ENCODE data around the gene CX3CL1.

Gene CX3CL1

DNA sequence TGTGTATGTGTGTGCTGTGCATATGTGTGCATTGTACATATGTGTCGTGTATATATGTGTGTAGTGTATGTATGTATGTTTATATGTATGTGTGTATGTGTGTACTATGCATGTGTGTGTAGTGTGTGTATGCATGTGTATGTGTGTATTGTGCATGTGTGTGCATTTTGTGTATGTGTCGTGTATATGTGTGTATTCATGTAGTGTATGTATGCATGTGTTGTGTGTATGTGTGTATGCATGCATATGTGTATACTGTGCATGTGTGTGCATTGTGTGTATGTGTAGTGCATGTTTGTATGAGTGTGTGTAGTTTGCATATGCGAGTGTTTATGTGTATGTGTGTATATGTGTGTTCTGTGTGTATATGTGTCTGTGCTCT is 16.8 kb downstream of the CX3CL1 start:
- H3K4me3 ChIP-seq (ENCODE audit: low read length), result no peak overlapping the region
- TF ChIP-seq, protein P1, sequence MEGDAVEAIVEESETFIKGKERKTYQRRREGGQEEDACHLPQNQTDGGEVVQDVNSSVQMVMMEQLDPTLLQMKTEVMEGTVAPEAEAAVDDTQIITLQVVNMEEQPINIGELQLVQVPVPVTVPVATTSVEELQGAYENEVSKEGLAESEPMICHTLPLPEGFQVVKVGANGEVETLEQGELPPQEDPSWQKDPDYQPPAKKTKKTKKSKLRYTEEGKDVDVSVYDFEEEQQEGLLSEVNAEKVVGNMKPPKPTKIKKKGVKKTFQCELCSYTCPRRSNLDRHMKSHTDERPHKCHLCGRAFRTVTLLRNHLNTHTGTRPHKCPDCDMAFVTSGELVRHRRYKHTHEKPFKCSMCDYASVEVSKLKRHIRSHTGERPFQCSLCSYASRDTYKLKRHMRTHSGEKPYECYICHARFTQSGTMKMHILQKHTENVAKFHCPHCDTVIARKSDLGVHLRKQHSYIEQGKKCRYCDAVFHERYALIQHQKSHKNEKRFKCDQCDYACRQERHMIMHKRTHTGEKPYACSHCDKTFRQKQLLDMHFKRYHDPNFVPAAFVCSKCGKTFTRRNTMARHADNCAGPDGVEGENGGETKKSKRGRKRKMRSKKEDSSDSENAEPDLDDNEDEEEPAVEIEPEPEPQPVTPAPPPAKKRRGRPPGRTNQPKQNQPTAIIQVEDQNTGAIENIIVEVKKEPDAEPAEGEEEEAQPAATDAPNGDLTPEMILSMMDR (IDR thresholded peaks at IDR 0.05; ENCODE audit: insufficient read depth, low read depth, low read length, missing control alignments), result no peak
- no peak for DNase-seq (ENCODE audit: low read depth)

DNA sequence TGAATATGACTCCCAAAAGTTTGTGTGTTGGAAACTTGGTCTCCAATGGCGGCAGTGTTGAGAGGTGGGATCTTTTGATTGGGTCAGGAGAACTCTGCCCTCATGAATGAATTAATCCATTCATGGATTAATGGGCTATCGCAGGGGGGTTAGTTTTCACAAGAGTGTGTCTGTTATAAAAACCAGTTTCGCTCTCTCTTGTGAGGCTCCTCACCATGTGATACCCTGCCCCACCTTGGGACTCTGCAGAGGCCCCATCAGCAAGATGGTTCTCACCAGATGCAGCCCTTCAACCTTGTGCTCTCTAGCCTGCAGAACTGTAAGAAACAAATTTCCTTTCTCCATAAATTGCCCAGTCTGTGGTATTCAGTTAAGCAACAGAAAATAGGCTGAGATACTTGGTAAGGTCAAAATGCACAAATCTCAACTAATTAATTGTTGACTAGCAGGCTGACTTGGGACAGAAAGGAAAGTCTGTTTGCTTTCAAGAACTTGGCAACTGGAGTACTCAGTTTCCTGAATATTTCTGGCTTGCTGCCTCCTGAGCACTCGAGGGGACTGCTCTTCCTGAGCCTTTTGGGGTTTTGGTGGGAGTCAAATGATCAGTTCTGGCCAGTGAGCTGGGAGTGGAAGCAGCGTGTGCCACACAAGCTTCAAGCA is 18.5 kb downstream of the CX3CL1 start:
- no peak for DNase-seq (ENCODE audit: low read depth)
- TF ChIP-seq, protein P1 (IDR thresholded peaks at IDR 0.05; ENCODE audit: insufficient read depth, low read depth, low read length, missing control alignments), result no peak
- no peak overlapping the region for H3K4me3 ChIP-seq (ENCODE audit: low read length)

DNA sequence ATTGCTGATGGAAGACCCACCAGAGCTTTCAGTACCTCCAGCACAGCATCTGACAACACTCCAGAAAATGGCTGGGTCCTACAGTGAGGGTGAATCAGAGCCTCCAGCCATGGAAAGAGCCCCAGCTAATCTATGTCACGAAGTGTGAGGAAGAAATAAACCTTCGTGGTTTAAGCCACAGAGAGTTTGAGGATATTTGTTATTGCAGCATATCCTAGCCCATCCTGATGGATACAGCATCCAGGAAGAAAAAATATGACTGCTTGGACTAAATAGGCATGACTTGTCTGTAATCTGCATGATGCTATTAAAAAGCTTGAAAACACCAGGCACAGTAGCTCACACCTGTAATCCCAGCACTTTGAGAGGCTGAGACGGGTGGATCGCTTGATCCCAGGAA is 19.0 kb downstream of the CX3CL1 start:
- no peak for DNase-seq (ENCODE audit: low read depth)
- no peak overlapping the region for H3K4me3 ChIP-seq (ENCODE audit: low read length)
- TF ChIP-seq, protein P1 (IDR thresholded peaks at IDR 0.05; ENCODE audit: insufficient read depth, low read depth, low read length, missing control alignments), result no peak

DNA sequence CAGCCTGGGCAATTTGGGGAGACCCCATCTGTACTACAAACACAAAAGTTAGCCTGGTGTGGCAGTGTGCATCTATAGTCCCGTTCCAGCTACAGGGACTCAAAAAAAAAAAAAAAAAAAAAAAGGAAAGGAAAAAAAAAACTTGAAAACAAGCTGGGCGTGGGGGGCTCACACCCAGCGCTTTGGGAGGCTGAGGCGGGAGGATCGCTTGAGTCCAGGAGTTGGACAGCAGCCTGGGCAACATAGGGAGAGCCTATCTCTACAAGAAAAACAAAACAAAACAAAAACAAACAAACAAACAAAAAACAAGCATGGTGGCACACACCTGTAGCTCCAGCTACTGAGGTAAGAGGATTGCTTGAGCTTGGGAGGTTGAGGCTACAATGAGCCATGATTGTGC is 19.4 kb downstream of the CX3CL1 start:
- no peak overlapping the region for H3K4me3 ChIP-seq (ENCODE audit: low read length)
- DNase-seq (ENCODE audit: low read depth), result no peak
- TF ChIP-seq, protein P1 (IDR thresholded peaks at IDR 0.05; ENCODE audit: insufficient read depth, low read depth, low read length, missing control alignments), result no peak

DNA sequence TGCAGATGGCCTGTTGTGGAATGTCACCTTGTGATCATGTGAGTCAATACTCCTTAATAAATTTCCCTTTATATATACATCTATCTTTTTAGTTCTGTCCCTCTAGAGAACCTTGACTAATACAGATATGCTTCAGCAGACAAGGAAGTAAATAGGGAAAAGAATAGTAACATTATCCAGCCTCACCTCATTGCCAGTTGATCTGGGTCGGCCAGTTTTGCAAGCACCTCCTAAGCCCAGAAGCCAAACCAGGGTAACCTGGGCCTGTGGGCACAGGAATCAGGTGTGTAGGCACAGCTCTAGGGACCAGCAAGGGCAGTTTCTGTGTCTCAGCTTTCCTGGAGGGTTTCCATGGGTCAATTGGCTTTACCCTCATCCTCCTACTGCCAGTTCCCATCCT is 20.4 kb downstream of the CX3CL1 start:
- TF ChIP-seq, protein P1 (IDR thresholded peaks at IDR 0.05; ENCODE audit: insufficient read depth, low read depth, low read length, missing control alignments), result no peak
- H3K4me3 ChIP-seq (ENCODE audit: low read length), result no peak overlapping the region

DNA sequence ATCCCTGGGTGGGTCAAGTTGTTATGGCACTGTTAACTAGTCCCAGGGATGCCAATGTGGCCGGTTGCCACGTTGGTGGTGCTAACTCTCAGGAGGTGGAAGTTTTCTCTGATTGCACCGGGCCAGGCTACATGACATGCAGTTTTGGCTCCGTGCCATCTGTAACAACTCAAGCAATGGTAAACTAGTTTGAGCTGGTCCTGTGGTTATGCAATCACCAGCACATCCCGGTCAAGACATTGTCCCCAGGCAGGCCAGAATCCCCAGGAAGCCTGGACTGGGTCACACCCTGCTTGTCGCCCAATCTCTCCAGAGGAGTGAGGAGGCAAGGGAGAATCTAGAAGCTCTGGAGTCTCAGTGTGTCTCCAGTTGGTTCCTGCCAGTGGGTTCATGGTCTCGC is 22.2 kb downstream of the CX3CL1 start:
- DNase-seq (ENCODE audit: low read depth), result peak; percentile 91
- TF ChIP-seq, protein P1 (IDR thresholded peaks at IDR 0.05; ENCODE audit: insufficient read depth, low read depth, low read length, missing control alignments), result no peak
- H3K4me3 ChIP-seq (ENCODE audit: low read length), result no peak overlapping the region

More for the DNA sequence above, 20.4 kb downstream of the CX3CL1 start:
- peak; percentile 83 for DNase-seq (ENCODE audit: low read depth)

DNA sequence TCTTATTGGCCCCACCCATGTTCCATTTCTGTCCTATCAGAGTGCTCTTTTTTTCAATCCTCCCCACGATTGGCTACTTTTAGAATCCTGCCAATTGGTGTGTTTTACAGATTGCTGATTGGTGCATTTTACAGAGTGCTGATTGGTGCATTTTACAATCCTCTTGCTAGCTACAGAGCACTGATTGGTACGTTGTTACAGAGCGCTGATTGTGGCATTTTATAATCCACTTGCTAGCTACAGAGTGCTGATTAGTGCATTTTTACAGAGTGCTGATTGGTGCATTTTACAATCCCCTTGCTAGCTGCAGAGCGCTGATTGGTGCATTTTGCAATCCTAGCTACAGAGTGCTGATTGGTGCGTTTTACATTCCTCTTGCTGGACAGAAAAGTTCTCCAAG is 22.7 kb downstream of the CX3CL1 start:
- no peak overlapping the region for H3K4me3 ChIP-seq (ENCODE audit: low read length)
- DNase-seq (ENCODE audit: low read depth), result no peak
- TF ChIP-seq, protein P1 (IDR thresholded peaks at IDR 0.05; ENCODE audit: insufficient read depth, low read depth, low read length, missing control alignments), result no peak

All from epithelial cell of esophagus (primary cell).